HCEC 1CT (cell line): Measurements from ENCODE around the gene SEMA3E.
A peak's percentile ranks its signal among the peaks of the same experiment; 100 is the strongest.
"Not testable (repeated sequence)": the region's sequence is repeated elsewhere in the genome, so short reads cannot be mapped to it uniquely, and the experiment has no call there.

Source experiments
- DNase-seq: peaks from one replicate; pipeline ENCODE4 v3.0.0-alpha.2; 2017

Gene SEMA3E

GRCh38 chr7:83447681-83448080 is 201.3 kb downstream of the SEMA3E start:
- no peak for DNase-seq

GRCh38 chr7:83446102-83446669 is 202.8 kb downstream of the SEMA3E start:
- DNase-seq, result no peak

GRCh38 chr7:83442911-83443310 is 206.0 kb downstream of the SEMA3E start:
- DNase-seq, result no peak

GRCh38 chr7:83439026-83439425 is 209.9 kb downstream of the SEMA3E start:
- no peak for DNase-seq

GRCh38 chr7:83430289-83430688 is 218.7 kb downstream of the SEMA3E start:
- DNase-seq, result not testable (repeated sequence)

GRCh38 chr7:83429493-83429892 is 219.4 kb downstream of the SEMA3E start:
- DNase-seq, result no peak

GRCh38 chr7:83427884-83428283 is 221.1 kb downstream of the SEMA3E start:
- no peak for DNase-seq

- DNase-seq, result no peak
Observed at GRCh38 chr7:83426325-83426724, 222.6 kb downstream of the SEMA3E start.

GRCh38 chr7:83419013-83419412 is 229.9 kb downstream of the SEMA3E start:
- no peak for DNase-seq

GRCh38 chr7:83415840-83416239 is 233.1 kb downstream of the SEMA3E start:
- no peak for DNase-seq

GRCh38 chr7:83414947-83415346 is 234.0 kb downstream of the SEMA3E start:
- DNase-seq, result no peak

GRCh38 chr7:83413831-83414230 is 235.1 kb downstream of the SEMA3E start:
- no peak for DNase-seq

- DNase-seq, result peak; percentile 51
Observed at GRCh38 chr7:83413424-83413823, 235.5 kb downstream of the SEMA3E start.

GRCh38 chr7:83410989-83411591 is 237.8 kb downstream of the SEMA3E start:
- peak; percentile 47 for DNase-seq

GRCh38 chr7:83394776-83395175 is 254.2 kb downstream of the SEMA3E start:
- no peak for DNase-seq

GRCh38 chr7:83388436-83388835 is 260.5 kb downstream of the SEMA3E start:
- DNase-seq, result no peak

GRCh38 chr7:83366629-83367028 is 282.3 kb downstream of the SEMA3E start:
- no peak for DNase-seq

GRCh38 chr7:83365746-83366145 is 283.2 kb downstream of the SEMA3E start:
- no peak for DNase-seq

- no peak for DNase-seq
Observed at GRCh38 chr7:83362871-83363550, 285.9 kb downstream of the SEMA3E start.

- DNase-seq, result no peak
Observed at GRCh38 chr7:83359108-83359507, 289.8 kb downstream of the SEMA3E start.

GRCh38 chr7:83355143-83355542 is 293.8 kb downstream of the SEMA3E start:
- no peak for DNase-seq

GRCh38 chr7:83347945-83348444 is 300.9 kb downstream of the SEMA3E start:
- DNase-seq, result peak; percentile 75

GRCh38 chr7:83339907-83340306 is 309.0 kb downstream of the SEMA3E start:
- no peak for DNase-seq

GRCh38 chr7:83338277-83338950 is 310.5 kb downstream of the SEMA3E start:
- no peak for DNase-seq
